COLO668 (cell line): Measurements from ENCODE around the gene WDR70.
"Not testable (repeated sequence)": the region's sequence is repeated elsewhere in the genome, so short reads cannot be mapped to it uniquely, and the experiment has no call there.

ENCODE experiments used
- DNase-seq: peaks from one replicate; lab custom pipeline; 2025; ENCODE audit not compliant: unreplicated experiment; lab: John Stamatoyannopoulos, UW

The WDR70 gene

DNA sequence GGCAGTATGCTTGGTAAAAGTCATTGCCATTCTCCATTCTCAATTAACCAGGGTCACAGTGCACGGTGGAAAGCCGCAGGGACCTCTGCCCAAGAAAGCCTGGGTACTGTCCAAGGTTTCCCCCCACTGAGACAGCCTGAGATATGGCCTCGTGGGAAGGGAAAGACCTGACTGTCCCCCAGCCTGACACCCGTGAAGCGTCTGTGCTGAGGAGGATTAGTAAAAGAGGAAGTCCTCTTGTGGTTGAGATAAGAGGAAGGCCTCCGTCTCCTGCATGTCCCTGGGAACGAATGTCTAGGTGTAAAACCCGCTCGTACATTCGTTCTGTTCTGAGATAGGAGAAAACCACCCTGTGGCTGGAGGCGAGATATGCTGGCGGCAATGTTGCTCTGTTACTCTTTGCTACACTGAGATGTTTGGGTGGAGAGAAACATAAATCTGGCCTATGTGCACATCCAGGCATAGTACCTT lies 293.0 kb downstream of the WDR70 start:
- DNase-seq: not testable (repeated sequence)

DNA sequence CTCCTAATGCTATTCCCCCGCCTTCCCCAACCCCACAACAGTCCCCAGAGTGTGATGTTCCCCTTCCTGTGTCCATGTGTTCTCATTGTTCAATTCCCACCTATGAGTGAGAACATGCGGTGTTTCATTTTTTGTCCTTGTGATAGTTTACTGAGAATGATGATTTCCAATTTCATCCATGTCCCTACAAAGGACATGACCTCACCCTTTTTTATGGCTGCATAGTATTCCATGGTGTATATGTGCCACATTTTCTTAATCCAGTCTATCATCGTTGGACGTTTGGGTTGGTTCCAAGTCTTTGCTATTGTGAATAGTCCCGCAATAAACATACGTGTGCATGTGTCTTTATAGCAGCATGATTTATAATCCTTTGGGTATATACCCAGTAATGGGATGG lies 295.2 kb downstream of the WDR70 start:
- not testable (repeated sequence) for DNase-seq

DNA sequence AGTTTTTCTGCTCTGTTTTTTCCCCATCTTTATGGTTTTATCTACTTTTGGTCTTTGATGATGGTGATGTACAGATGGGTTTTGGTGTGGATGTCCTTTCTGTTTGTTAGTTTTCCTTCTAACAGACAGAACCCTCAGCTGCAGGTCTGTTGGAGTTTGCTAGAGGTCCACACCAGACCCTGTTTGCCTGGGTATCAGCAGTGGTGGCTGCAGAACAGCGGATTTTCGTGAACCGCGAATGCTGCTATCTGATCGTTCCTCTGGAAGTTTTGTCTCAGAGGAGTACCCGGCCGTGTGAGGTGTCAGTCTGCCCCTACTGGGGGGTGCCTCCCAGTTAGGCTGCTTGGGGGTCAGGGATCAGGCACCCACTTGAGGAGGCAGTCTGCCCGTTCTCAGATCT lies 300.2 kb downstream of the WDR70 start:
- not testable (repeated sequence) for DNase-seq

DNA sequence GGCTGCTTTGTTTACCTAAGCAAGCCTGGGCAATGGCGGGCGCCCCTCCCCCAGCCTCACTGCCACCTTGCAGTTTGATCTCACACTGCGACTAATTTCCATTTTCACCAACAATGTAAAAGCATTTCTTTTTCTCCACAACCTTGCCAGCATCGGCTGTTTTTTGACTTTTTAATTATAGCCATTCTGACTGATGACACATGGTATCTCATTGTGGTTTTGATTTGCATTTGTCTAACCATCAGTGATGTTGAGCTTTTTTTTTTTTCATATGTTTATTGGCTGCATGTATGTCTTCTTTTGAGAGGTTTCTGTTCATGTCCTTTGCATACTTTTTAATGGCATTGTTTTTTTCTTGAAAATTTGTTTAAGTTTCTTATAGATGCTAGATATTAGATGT lies 300.8 kb downstream of the WDR70 start:
- DNase-seq: not testable (repeated sequence)

DNA sequence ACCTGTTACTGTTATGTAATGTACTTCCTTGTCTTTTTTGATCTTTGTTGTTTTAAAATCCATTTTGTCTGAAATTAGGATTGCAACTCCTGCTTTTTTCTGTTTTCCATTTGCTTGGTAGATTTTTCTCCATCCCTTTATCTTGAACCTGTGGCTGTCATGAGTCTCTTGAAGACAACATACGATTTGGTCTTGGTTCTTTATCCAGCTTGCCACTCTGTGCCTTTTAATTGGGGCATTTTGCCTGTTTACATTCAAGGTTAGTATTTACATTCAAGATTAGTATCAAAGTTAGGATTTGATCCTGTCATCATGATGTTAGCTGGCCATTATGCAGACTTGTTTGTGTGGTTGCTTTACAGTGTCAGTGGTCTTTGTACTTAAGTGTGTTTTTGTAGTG lies 304.0 kb downstream of the WDR70 start:
- no peak for DNase-seq

DNA sequence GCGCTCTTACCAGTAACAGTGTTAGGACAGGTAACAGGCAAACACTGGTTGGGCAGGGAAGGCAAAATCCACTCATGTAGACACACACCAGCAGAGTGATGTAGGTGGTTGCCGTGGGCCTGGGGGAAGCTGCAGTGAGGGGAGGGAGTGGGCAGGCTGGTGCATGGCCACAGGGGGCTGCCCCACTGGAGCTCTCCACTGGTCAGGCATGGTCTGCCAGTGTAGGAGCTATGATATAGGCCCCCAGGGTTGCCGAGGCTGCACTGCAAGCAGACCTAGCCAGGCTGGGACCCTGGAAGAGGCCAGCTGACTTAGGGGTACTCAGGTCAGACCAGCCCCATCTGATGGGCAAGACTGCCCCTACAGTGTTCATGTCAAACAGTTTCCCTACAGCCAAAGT lies 306.1 kb downstream of the WDR70 start:
- no peak for DNase-seq

DNA sequence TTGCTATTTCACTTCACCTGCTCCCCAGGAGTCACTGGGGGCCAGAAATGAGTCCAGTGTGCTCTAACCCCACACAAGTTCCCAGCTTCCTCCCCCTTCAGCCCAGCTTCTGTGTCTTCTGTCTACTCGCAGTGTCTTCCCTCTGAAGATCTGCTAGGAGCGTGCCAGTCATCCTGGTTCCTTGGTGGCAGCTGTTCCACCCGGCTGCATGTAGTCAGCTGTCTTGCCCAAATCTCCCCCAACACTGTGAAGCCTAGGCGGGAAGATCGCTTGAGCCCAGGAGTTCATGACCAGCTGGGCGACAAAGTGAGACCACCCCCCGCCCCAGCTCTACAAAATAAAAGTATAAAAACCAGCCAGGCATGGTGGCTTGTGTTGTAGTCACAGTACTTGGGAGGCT lies 306.7 kb downstream of the WDR70 start:
- DNase-seq: no peak

DNA sequence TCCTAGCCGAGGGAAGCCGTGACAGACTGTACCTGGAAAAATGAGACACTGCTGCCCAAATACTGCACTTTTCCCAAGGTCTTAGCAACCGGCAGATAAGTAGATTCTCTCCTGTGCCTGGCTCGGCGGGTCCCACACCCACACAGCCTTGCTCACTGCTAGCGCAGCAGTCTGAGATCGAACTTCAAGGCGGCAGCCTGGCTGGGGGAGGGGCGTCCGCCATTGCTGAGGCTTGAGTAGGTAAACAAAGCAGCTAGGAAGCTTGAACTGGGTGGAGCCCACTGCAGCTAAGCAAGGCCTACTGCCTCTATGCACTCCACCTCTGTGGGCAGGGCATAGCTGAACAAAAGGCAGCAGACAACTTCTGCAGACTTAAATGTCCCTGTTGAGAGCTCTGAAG lies 309.8 kb downstream of the WDR70 start:
- DNase-seq: not testable (repeated sequence)

DNA sequence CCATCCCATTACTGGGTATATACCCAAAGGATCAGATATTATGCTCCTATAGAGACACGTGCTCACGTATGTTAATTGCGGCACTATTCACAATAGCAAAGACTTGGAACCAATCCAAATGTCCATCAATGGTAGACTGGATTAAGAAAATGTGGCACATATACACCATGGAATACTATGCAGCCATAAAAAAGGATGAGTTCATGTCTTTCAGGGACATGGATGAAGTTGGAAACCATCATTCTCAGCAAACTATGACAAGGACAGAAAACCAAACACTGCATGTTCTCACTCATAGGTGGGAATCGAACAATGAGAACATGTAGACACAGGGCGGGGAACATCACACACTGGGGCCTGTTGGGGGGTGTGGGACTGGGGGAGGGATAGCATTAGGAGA lies 315.2 kb downstream of the WDR70 start:
- not testable (repeated sequence) for DNase-seq

DNA sequence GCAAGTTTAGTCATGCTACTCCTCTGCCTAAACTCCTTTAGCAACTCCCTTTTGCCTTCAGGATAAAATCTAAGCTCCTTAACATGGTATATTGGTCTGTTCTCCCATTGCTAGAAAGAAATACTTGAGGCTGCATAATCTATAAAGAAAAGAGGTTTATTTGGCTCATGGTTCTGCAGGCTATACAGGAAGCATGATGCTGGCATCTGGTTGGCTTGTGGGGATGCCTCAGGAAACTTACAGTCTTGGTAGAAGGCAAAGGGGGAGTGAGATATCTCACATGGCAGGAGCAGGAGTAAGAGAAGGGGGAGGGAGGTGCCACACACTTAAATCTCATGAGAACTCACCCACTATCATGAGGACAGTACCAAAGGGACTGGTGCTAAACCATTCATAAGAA lies 315.7 kb downstream of the WDR70 start:
- no peak for DNase-seq

DNA sequence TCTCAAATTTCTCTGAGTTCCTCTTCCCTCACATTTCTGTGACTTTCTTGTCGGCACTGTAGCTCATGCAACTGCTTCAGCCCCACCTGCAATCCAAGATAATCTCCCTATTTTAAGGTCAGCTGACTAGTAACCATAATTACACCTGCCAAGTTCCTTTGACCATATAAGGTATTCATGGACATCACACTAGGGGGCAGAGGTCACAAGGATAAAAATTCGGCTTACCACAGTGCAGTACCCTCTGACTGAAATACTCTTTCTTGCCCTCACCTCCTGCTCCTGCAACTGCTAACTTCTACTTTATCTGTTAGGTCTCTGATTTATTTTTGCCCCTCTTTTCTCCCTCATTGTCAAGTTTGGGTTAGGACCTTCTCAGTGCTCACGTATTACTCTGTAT lies 316.5 kb downstream of the WDR70 start:
- no peak for DNase-seq

DNA sequence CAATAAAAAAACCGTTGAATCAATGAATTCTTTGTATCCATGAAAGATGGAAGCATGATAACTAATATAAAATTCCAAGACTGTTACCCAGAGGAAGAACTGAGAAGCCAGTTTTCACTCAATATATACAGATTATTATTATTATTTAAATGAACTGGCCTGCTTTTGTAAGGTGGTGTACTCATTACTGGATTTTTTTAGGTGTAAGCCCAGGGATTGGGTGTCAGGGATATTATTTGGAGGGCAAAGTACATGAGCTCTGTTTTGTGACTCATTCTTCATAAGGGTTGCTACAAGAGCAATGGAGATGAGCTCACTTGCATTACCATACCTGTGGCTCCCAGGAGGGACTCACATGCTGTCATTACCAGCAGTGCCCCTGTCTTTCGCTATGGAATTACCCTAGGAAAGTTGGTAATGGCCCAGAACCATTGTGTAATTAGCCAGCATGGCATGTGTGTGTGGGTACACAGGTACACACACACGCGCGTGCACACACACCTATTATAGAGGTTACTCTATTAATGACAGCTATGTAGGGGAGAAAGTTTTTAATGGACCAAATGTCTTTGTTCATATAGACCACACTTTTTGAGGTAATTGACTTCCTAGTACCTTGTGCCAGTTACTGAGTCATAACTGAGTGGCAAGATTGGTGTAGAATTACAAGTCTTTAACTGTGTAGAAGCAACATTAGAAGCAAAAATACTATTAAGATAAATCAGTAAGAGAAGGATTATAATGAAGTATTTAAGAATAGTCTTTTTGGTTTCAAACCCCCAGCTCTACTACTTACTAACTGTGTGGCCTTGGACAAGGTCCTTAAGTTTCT lies 317.3 kb downstream of the WDR70 start:
- DNase-seq: peak; percentile 37

DNA sequence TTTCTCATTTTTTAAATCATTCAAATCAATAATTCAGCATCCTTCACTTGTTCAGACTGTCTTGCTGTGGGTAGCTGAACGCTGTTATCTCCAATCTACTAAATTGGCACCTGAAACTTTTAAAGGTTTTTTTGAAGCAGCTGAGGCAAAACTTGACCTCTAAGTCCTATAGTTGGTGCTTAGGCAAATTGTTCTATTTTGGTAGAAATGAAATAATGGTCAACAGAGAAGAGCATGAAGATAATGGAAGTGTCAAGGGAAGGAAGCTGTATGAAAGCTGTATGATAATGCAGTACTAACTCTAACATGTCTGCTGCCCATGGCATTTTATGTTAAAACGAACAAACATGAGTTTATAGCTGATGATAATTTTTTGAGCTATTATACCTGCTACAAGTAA lies 322.8 kb downstream of the WDR70 start:
- no peak for DNase-seq

DNA sequence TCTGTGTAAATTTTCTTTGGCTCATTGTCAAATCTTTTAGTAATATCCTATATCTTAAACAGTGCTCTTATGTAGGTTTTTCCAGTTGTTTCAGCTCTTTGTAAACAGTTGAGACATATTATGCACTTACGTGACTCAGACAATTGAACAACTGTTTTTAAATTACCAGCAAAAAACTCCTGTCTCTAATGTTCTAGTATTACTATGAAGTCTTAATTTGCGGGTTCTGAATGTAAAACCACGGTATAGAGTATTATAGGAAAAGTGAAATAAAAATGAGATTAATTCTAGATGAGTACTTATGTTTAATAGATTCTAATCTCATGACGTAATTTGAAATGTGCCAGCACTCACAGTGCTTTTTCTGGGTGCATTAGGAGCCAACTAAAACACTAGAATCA lies 324.7 kb downstream of the WDR70 start:
- DNase-seq: no peak

DNA sequence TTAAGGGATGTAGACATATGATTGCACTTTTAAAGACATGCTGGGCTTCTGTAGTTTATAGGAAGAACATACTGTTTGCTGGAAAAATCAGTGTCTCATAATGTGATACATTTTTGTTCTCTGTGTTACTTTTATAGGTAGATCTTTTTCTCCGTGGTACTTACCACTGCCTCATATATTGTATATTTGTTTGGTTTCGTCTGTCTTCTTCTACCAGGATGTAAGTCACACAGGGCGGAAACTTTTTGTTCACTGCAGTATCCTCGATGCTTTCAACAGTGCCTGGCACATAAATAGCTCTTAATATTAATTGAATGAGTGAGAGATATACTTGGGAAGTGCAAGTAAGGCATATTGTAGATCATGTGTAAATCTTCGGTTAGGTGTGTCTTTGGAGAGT lies 325.3 kb downstream of the WDR70 start:
- no peak for DNase-seq

DNA sequence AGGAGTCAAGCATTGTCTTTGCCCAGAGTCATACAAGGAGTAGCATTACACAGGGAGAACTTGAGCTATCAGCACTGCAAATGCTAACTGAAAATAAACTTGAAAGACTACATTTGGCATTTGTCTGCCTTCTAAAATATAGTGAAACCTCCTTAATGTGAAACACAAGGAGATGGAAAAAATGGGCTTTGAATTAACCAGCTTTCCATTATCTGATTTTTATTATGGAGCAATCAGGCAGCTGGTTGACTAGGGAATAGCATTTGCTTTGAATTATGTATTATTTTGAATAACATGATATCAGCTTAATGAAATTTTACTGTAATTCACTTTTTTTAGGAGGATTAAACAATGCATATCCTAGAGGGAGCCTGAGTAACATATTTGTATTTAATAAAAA lies 329.9 kb downstream of the WDR70 start:
- no peak for DNase-seq

DNA sequence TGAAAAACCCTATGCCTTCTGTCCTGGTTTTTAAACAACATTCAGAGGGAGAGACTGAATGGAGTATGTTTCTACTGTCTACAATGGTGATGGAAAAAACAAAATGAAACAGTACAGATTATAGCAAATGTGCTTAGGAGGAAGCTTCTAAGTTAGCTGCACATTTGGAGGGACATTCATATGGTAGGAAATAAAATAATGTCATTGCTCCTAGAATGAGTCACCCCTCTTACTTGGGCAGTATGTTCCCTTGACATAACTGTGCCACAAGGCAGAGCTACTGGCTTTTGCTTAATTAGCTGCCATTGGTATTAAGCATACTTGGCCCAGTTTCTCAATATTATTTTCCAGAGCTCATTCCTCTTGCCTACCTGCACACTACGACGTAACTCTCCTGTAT lies 331.8 kb downstream of the WDR70 start:
- no peak for DNase-seq

DNA sequence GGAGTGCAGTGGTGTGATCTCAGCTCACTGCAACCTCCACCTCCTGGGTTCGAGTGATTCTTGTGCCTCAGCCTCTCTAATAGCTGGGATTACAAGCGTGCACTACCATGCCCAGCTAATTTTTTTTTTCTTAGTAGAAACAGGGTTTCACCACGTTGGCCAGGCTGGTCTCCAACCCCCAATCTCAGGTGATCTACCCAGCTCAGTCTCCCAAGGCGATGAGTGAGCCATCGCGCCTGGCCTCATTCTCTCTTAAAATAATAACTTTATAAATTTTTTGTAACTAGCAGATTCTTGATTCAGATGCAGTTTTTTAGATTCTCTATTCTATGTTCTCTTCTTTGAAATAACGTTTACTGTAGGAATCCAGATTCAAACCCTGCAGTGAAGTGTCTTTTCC lies 333.6 kb downstream of the WDR70 start:
- DNase-seq: no peak

DNA sequence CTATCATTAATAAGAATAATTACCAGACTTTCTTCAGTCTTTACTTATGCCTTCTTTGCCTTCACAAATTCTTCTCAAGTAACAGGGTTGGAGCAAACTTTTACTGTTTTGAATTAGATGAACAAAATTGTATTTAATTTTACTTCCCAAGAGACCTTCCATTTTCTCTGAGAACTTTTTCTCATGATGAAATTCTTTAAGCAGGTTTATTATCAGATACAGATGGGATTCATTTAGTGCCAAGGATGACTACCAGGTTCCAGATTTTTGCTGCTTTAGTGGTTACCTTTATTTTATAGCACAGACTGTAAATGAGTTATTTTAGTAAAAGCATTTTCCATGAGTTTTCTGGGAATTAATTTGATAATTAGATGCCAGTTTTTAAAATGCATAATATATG lies 335.6 kb downstream of the WDR70 start:
- no peak for DNase-seq

DNA sequence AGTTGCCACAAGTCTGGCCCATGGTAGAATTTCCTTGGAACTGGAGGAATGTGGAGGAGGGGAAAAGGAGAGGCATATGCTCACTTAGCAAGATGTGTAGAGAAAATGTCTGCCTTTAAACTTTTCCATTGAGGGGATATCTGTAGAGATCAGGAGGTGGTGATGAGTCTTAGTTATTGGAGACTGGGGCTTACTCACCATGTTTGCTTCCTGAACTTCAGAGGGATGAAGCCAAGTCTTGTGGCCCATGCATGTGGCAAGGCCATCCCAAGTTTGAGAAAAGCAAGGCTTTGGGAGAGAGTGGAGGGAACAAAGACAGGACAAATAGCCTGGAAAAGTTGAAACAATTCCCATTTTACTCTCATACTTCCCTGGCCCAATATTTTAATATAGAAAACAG lies 336.2 kb downstream of the WDR70 start:
- no peak for DNase-seq

DNA sequence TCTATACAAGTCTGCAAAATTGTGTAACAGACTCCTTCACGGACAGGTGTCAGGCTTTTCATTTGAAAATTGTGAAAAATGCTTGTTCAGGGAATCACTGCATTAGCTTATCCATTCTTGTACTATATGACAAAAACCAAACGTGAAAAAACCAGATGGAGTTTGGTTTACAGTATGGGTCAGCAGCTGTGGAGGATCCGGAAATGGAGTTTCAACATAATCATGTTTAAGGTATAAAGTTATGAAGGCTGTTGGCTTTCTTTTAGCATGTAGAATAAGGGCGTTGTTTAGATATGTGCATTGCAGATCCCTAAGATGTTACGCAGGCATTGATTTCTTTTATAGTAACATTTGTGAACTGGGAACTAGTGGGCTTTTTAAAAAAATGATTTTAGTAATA lies 336.9 kb downstream of the WDR70 start:
- DNase-seq: no peak

DNA sequence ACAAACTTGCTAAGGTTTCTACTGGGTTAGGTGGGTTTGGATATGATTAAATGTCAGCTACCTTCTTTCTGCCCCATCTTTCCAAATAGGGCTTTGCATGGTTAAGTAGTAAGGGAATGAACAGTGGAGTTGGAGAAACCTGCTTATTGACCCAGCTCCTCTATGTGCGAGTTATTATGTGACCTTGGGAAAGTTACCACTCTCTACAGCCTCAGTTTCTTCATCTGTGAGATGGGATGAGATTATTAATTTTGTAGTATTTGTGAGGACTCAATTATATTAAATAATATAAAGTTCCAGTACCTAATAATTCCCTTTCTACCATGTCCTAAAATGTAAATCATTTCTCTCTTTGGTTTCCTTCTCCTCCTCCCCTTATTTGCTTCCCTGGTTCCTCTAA lies 337.3 kb downstream of the WDR70 start:
- no peak for DNase-seq

DNA sequence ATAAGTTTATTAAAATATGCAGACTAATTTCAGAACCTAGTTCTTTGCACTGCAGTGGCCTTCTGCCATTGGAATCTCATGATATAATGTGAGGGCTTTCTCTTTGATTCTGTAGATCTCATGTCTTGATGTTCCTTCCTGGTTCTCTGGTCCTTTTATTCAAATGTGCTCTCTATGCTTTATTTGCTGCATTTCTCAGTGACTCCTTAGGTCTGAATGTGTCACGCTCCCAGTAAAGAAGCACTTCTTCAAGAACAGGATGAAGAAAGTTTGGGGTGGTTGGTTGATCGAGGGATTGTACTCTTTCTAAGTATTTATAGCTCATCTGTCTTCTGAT lies 338.1 kb downstream of the WDR70 start:
- DNase-seq: no peak
